ENCODE data around the gene CMTR2.

The CMTR2 gene

GRCh38 chr16:71262391-71262790 lies 26.8 kb downstream of the CMTR2 start:
- Histone ChIP-seq H3K4me3 (replicated peaks; ENCODE audit: insufficient read depth, low read length) (no peak overlapping the region), H3K27me3 (ENCODE audit: insufficient read depth, poor library complexity, severe bottlenecking) (no peaks in the 10 kb centered on the region), H3K27ac (replicated peaks) (no peak overlapping the region)
- no peak for DNase-seq (ENCODE audit: low read depth in 1 of 2, low spot score in 1 of 2)
- no peak for TF ChIP-seq POLR2AphosphoS5 (IDR thresholded peaks at IDR 0.05; ENCODE audit: low read depth)
- no peak for TF ChIP-seq SPI1 (IDR thresholded peaks at IDR 0.05; ENCODE audit: borderline replicate concordance, low read depth)
- no peak for TF ChIP-seq CTCF (IDR thresholded peaks at IDR 0.05; ENCODE audit: insufficient read depth, low read length)
- no peak for TF ChIP-seq GABPA (IDR thresholded peaks at IDR 0.05; ENCODE audit: low read depth)
- no peak for TF ChIP-seq REST (IDR thresholded peaks at IDR 0.05; ENCODE audit: insufficient replicate concordance, low read depth)

- TF ChIP-seq CTCF (IDR thresholded peaks at IDR 0.05; ENCODE audit: insufficient read depth, low read length) (no peak), REST (IDR thresholded peaks at IDR 0.05; ENCODE audit: insufficient replicate concordance, low read depth) (no peak)
- no peaks in the 10 kb centered on the region for H3K27me3 ChIP-seq (ENCODE audit: insufficient read depth, poor library complexity, severe bottlenecking)
- DNase-seq (ENCODE audit: low read depth in 1 of 2, low spot score in 1 of 2): no peak
- no peak overlapping the region for H3K4me3 ChIP-seq (replicated peaks; ENCODE audit: insufficient read depth, low read length)
- H3K27ac ChIP-seq (replicated peaks): no peak overlapping the region
These were observed 28.2 kb downstream of the CMTR2 start for GRCh38 chr16:71260995-71261394.

GRCh38 chr16:71259086-71259485 lies 30.1 kb downstream of the CMTR2 start:
- Histone ChIP-seq H3K27me3 (ENCODE audit: insufficient read depth, poor library complexity, severe bottlenecking) (no peaks in the 10 kb centered on the region), H3K4me3 (replicated peaks; ENCODE audit: insufficient read depth, low read length) (no peak overlapping the region), H3K27ac (replicated peaks) (no peak overlapping the region)
- DNase-seq (ENCODE audit: low read depth in 1 of 2, low spot score in 1 of 2): no peak
- TF ChIP-seq CTCF (IDR thresholded peaks at IDR 0.05; ENCODE audit: insufficient read depth, low read length) (no peak), GABPA (IDR thresholded peaks at IDR 0.05; ENCODE audit: low read depth) (no peak), SPI1 (IDR thresholded peaks at IDR 0.05; ENCODE audit: borderline replicate concordance, low read depth) (no peak), REST (IDR thresholded peaks at IDR 0.05; ENCODE audit: insufficient replicate concordance, low read depth) (no peak), POLR2AphosphoS5 (IDR thresholded peaks at IDR 0.05; ENCODE audit: low read depth) (no peak)
